SIG-M5 (cell line): ENCODE measurements around the gene NPEPL1.

ENCODE experiments used
- DNase-seq: peaks from one replicate; lab custom pipeline; 2025; lab: John Stamatoyannopoulos, UW

Gene NPEPL1

DNA sequence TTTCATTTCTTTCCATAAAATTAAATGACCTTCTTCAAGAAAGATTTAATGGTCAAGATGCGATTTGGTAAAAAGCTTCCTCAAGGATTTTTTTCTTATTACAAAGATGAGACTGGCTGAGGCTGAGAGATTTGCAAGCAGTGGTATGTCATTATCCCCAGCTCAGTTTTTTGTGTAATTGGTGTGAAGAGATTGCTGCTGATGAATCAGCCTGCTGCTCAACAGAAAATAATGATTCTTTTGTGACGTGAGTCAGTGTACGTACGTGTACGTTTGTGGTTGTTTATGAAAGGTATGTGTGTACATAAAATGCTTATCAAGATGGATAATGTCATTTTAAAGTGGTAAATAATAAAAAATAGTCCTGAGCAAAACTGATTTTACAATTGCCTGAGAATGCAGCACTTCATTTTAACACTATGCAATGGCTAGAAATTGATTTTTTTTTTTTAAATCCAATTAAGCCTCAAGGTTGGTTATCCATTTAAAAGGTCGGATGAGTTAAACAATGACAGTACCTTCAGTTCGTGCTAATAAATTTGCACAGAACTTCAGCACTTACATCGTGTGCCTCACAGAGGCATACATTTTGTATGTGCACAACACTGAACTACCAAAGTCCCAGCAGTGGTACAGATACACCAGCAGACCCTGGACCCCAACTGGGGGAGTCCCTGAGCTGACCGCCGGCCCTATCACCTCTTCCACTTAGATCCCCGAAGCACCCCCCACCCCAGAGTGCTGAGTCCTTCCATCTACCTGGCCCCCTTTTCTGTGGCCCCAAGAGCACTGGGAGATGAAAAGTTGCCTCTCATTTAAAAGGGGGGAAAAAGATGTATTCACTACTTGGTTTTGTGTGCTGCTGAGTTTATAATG is 9.7 kb upstream of the NPEPL1 start:
- no peak for DNase-seq

GRCh38 chr20:58684291-58684690 is 8.3 kb upstream of the NPEPL1 start:
- no peak for DNase-seq

GRCh38 chr20:58685988-58686387 is 6.6 kb upstream of the NPEPL1 start:
- DNase-seq = no peak

DNA sequence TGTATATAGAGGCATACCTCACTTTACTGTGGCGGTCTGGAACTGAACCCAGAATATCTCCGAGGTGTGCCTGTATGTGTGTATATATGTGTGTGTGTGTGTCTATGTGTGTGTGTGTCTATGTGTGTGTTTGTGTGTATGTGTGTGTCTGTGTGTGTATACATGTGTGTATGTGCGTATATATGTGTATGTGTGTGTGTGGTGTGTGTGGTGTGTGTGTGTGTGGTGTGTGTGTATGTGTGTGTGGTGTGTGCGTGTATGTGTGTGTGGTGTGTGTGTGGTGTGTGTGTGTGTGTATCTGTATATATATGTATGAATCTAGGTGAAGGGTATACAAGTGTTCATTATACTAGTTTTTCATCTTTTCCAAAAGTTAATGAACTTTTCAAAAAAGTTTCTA is 4.2 kb upstream of the NPEPL1 start:
- DNase-seq = no peak

- no peak for DNase-seq
These were observed 3.8 kb upstream of the NPEPL1 start for GRCh38 chr20:58688840-58689239.

GRCh38 chr20:58690396-58691135 is 2.0 kb upstream of the NPEPL1 start:
- DNase-seq = no peak

DNA sequence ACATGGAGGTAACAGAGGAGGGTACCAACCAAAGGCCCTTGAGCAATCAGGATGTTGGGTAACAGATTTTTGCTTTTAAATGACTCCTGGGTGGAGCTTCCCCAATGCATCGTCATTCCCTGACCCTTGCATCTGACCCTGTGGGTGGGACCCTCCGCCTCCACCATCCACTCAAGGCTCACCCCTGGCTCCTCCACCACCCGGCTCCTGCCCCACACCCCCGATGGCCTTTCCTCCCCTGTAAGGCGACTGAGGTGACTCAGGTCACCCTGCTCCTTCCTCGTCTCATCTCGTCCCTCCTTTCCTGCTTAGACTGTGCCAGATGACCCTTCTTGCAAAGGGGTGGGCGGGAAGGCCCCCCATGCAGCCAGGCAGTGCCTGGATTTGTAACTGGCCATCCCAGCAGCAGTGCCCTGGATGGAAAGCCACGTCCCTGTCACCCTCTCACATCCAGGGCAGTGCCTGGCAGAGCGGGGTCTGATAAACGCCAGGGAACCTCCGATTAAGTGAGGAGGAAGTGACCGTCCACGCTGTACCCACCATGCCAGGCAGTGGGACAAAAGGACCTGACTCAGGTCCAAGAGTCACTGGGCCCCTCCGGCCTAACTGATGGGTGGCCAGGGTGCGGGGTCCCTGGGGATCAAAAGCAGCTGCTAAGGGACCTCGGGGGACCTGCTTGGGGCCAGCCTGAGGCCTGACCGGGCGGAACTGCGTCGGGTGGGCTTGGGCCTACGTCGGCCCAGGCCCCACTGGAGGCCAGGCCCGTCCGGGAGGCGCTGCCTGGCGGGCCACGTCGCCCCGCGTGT is 624 bp upstream of the NPEPL1 start:
- DNase-seq = peak; percentile 27

DNA sequence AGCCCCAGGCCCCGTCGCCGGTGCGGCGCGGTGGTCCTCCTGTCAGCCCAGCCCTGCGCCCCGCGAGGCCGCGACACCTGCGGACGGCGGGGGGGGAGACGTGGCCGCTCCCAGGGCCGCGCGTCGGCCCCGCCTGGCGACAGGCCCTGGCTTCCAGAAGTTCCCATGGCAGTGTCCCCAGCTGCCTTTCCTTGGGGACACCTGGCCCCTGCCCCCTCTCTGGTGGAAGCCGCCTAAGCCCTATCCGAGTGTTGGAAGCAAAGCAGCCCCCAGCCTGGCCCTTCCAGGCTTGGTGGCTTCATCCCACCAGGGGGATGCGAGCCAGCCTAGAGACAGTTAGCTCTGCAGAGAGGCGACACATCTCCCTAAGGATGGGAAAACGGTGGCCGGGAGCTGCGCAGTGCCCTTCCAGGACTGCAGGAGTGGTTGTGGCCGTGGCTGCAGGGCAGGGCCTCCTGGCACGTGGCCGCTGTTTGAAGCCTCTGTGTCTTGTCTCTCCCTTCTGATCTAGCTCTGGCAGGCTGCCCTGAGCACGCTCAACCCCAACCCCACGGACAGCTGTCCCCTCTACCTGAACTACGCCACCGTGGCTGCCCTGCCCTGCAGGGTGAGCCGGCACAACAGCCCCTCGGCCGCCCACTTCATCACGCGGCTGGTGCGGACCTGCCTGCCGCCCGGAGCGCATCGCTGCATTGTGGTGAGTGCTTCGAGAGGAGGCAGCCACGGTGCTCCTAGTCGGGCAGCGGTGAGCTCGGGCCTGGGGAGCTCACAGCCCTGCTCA is 816 bp downstream of the NPEPL1 start:
- DNase-seq = no peak

DNA sequence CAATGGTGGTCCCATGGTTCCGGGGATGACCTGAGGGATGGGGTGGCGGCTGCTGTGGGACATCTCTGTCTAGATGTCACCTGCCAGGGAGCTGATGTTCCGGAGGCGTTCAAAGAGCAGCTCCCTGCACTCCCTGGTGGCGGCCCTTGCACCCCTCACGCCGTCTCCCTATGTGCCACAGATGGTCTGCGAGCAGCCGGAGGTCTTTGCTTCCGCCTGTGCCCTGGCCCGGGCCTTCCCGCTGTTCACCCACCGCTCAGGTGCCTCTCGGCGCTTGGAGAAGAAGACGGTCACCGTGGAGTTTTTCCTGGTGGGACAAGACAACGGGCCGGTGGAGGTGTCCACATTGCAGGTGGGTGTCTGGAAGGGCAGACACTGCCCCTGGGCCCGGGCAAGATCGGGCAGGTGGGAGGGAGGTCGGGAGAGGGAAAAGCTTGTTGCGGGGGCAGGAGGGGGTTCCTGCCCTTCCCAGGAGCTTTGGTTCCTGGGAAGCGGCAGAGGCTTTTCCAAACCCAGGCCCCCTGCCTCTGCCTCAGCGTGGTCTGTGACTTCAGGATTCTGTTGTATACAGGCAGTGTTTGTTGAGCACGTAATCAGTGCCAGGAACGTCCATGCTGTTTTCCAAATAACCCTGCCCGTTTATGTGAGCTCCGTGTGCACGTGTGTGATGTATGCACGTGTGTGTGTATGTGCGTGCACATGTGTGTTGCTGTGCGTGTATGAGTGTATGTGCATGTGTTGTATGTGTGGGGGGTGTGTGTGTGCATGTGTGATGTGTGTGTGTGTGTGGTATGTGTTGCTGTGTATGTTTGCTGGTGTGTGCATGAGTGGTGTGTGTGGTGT is 1.9 kb downstream of the NPEPL1 start:
- DNase-seq = no peak

- DNase-seq = no peak
These were observed 2.6 kb downstream of the NPEPL1 start for GRCh38 chr20:58695084-58695722.

DNA sequence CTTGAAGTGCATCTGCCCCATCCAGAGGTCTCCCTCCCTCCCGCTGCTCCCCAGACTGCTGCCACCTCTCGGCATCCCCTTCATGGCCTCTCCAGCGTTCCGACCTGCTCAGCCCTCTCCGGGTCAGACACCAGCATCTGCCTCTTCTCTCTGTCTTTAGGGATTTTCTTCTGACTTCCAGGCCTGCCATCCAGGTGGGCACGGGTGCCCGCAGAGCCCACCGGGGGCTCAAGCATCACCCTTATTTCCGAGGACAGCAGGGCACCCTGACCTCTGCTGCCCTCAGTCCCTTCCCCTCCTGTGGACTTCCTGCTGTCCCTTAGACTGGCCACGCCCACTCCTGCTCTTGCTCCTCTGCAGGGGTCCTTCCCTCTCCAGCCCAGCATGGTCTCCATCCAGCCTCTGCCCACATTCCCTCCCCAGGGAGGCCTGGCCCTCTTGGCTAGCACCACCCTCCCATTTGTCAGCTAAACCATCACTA is 3.3 kb downstream of the NPEPL1 start:
- no peak for DNase-seq

DNA sequence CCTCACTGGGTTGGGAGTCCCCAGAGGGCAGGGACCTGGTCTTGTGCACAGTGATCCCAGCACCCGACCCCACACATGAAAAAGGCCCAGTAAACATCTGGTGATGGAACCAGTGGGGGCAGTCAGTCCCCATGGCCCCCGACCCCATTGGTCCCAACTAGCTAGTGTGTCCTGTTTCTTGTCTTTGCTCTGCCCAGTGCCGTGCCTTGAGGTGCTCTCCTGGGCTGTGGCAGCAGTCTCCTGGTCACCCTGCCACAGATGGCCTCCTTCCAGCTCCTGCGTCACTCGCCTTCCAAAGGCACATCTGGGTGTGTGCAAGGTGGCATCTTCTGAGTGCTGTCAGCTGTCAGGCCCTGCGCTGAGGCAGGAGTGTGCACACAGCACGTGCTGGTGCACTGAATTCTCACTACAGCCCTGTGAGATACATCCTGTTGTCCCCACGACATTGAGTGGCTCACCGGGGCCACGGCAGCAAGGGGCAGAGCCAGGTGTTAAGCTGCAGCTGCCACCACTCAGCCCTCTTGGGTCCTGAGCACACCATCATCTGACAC is 3.9 kb downstream of the NPEPL1 start:
- no peak for DNase-seq

GRCh38 chr20:58697201-58697866 is 4.7 kb downstream of the NPEPL1 start:
- DNase-seq = no peak

DNA sequence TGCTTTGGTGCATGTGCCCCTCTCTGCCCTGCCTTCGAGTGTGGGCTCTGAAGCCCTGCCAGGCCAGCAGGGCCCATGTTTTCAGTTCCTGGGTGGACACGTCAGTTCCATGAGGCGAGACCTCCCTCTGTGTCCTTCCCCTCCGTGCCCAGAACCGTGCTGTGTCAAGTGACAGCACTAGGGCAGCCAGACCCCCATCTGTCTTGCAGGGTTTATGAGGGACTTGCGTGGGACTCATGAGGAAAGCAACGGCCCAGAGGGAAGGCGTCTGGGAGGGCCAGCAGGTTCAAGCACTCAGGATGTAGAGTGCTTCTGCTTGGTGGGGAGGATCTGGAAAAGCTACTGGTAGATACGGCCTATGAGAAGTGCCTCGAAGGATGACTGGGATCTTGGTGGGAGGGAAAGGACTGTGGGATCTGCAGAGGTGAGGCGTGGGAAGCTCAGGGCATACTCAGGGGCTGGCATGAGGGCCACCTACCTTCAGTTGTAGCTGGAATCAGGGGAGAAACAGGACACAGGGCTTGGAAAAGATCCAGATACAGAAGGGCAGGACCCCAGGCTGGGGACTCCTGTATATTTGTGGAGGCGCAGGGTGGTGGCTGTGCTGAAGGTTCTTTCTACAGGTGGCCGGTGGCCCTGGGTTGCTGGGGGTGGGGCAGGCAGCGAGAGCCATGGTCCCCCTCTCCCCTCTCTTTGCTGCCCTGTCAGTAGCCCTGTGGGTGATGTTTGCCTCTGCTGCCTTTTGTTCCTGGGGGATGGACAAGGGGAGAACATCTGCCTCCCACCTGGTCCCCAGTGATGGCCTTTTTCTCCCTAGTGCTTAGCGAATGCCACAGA is 5.5 kb downstream of the NPEPL1 start:
- DNase-seq = no peak

- DNase-seq = no peak
These were observed 6.4 kb downstream of the NPEPL1 start for GRCh38 chr20:58698741-58699622.

- no peak for DNase-seq
These were observed 7.1 kb downstream of the NPEPL1 start for GRCh38 chr20:58699623-58700107.
